ENCODE measurements around the gene DDX46.
"Not testable (repeated sequence)": the region's sequence is repeated elsewhere in the genome, so short reads cannot be mapped to it uniquely, and the experiment has no call there.

The DDX46 gene

DNA sequence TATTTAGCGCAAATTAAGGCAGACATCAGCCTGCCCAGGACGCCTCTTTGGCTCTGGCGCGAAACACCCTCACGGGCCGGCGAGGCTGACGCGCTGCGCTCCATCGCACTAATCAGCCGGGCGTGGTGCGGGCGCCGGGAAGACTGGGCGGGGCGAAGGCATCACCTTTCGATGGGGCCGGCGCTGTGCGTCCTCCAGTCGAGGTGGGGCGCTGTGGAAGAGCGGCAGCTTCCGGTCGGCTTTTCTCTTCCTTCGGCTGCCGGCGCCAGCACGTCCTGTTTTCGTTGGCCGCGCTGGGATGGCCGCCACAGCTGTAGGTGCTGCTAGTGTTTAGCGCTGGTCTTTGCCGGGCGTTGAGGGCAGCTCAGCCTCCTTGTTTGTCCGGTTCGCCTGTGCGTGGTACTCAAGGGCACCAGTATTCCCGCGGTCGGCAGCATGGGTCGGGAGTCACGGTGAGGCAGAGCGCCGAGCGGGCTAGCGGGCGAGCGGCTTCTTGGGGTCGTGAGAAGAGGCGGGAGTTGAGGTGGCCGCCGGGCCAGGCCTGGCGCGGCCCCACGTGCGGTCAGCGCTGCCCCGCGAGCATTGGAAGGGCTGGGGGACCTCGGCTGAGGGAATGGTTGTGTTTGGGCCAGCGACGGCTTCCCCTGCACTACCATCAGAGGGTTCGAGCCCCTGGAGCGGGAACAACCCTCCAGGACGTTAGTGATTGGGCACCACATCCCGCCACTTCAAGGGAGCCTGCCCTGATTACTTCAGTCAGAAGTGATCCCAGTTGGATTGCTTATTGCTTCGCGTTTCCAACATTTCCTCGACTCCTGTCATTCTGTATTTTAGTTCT is at the start of gene DDX46:
DDX46 (plus strand) TSS at position 276 of the 838 bp plus-strand sequence; CDS start at position 436, 160 bp downstream.
- peak; percentile 28 to 90 (median 80) for DNase-seq

DNA sequence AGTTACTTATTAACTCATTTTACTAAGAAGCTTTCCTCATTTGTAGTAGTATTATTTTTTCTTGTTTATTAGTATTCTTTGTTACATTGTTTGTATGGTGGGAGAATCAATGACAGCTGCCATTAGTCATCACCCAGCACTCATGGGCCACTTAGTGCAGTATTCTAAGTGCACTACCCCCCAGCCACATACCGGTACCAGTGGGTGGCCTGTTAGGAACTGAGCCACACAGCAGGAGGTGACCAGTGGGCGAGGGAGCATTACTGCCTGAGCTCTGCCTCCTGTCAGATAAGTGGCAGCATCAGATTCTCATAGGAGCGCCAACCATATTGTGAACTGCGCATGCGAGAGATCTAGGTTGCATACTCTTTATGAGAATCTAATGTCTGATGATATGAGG is 44.5 kb upstream of the DDX46 start:
- no peak for DNase-seq

- DNase-seq = no peak
Measured at GRCh38 chr5:134714541-134714940, 44.0 kb upstream of the DDX46 start.

DNA sequence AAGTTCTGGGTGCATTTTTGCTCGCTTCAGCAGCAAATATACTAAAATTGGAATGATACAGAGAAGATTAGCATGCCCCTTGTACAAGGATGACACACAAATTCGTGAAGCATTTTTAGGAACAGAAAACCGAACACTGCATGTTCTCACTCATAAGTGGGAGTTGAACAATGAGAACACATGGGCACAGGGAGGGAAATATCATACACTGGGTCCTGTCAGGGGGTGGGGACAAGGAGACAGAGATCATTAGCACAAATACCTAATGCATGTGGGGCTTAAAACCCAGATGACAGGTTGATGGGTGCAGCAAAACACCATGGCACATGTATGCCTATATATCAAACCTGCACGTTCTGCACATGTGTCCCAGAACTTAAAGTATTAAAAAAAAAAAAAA is 43.1 kb upstream of the DDX46 start:
- DNase-seq = not testable (repeated sequence)

GRCh38 chr5:134724872-134725271 is 33.7 kb upstream of the DDX46 start:
- DNase-seq = no peak

DNA sequence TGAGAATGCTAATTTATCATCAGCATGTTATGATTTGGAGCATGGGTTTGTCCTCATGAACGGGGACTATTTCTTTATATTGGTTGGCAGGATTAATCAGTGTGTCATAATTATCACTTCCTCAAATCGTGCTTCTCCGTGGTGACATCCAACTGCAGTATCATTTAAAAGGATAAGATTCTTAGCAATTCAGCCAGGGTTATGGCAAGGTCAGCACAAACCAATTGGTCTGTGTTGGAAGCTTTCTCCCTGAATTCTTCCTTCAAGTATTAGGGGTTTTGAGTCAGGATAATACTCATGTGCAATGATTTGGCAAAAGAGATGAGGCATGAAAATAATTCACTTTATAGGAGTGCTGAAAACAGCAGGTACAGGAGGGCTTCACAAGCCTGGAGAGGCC is 25.8 kb upstream of the DDX46 start:
- DNase-seq = no peak

DNA sequence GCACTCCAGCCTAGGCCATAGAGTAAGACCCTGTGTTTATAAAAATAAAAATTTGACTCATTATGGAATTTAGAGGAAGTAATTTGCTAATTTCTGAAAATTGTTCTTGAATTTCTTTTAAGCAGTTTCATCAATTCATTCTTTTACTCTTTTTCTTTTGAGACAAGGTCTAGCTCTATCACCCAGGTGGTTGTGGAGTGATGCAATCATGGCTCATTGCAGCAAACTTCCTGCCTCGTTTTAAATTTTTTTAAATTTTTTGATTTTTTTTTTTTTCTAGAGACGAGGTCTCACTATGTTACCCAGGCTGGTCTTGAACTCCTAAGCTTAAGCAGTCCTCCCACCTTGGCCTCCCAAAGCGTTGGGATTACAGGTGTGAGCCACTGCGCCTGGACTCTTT is 23.3 kb upstream of the DDX46 start:
- DNase-seq = no peak

DNA sequence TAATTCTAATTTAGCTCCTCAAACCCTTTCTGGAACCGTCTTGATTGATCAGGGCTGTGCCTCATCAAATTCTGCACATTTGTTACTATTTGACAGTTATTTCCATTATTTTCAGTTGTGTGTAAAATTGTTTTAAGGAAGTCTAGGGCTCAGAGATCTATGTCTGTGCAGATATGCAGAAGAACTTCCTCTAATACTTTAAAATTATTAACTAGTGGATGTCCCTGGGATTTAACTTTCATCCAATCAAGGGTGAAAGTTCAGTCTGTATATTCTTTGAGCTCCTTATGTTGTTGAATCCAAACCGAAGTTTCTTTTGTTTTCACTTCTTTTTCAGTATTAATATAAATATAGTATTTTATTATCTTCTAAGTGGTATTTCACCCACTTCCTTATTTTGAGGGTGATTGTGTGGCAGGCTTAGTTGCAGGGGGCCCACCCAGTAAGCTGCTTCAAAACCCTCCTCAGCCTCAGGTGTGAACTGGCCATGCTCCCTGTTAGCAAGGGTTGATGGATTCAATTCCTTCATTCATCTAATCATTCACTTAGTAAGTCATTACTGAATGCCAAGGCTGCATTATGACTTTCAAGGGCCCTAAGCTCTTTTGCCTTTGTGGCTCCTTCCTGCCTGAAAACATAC is 22.3 kb upstream of the DDX46 start:
- no peak for DNase-seq

- peak; percentile 69 to 96 (median 93) for DNase-seq
Measured at GRCh38 chr5:134738133-134738962, 20.2 kb upstream of the DDX46 start, which contains the start of gene CAMLG. TSS of gene CAMLG (plus strand) at chr5:134738548. CDS start at chr5:134738621, 73 bp downstream.

DNA sequence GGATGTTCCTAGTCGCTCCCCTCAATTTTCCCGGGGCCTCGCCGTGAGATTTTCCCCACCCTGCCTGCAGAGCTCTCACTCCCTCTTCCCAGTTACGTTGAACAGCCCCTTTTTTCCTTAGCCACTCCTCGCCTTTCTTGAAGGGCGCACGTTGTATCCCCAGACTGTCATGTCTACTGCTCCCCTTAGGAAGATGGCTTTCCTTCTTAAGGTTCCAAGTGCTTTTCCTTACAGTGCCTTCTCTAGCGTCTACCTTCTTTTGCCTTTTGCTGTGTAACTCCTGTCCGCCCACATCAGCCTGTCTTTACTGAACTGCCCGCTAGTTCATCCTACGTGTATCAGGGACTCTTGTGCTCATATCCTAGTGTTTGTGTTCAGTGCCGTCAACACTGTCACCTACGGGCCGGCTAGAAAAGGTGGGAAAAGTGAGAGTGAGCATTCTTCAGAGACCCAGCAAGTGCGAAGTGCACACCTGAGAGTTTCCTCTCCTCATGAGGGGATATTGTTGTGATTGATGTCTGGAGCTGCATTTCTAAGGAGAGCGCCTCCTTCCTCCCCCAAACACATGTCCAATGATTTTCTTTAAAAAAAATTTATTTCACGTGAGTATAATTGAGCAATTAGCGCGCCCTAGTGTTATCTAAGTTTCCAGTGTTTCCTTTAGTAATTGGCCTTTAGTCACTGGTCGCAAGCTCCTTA is 19.5 kb upstream of the DDX46 start:
- peak in 6 of 14 donors; percentile 8 to 38 (median 31) for DNase-seq

- DNase-seq = no peak
Measured at GRCh38 chr5:134741052-134741451, 17.5 kb upstream of the DDX46 start.

DNA sequence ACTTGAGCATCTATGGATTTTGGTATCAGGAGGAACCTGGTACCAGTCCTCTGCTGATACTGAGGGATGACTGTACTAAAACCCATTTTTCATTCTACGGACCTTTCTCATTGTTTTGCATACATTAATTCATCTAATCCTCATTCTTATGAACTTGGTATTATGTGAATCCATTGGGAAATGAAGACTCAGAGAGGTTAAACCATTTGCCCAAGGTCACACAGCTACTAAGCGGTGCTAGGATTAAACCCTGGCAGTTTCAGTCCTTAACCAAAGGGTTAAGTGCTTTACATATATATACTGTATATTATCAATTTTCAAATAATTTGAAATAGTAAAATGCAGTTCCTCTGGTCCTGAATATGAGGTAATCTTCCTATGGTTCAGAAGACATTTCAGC is 16.4 kb upstream of the DDX46 start:
- DNase-seq = no peak

DNA sequence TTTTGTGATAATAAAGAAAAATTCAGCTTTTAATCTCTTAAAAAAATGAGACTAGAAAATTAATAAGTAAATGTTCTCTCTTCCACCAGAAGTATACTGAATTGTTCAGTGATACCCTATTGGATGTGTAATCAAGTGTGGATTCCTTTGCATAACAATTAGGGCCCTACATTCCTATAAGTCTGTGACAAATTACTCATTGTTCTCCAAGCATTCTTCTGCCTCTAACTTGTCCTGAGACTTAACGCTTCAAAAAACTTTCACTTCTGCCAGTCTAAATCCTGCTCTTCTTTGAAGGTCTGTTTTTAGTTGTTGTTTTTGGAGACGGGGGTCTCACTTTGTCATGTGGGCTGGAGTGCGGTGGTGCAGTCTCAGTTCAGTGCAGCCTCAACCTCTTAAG is 9.2 kb upstream of the DDX46 start:
- no peak for DNase-seq

DNA sequence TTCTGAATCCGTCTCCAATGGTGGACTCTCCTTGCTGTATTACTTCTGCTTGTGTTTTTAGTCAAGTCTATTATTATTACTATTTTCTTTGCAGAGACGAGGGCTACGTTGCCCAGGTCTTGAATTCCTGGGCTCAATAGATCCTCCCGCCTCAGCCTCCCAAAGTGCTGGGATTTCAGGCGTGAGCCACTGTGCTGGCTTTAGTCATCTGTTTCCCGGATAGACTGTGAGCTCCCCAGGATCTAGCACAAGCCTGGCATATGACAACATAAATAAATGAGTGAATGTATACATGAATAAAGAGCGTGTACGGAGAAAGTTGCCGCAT is 439 bp upstream of the DDX46 start:
- DNase-seq = no peak

DNA sequence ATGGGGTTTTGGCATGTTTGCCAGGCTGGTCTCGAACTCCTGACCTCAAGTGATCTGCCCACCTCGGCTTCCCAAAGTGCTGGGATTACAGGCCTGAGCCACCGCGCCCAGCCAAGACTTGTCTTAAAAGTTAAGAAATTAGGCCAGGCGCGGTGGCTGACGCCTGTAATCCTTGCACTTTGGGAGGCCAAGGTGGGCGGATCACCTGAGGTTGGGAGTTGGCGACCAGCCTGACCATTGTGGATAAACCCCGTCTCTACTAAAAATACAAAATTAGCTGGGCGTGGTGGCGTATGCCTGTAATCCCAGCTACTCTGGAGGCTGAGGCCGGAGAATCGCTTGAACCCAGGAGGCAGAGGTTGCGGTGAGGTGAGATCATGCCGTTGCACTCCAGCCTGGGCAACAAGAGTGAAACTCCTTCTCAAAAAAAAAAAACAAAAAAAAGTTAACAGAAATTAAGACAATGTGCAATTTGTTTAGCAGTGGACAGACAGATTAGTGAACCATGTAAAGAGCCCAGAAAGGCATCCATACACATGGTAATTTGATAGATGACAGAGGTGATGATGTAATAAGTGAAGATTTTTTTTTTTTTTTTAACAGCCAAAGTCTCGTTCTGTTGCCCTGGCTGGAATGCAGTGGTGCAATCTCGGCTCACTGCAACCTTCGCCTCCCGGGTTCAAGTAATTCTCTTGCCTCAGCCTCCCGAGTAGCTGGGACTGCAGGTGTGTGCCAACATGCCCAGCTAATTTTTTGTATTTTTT is 9.1 kb downstream of the DDX46 start:
- DNase-seq = not testable (repeated sequence)

GRCh38 chr5:134769206-134769605 is 10.6 kb downstream of the DDX46 start:
- DNase-seq = no peak

GRCh38 chr5:134772461-134773125 is 14.0 kb downstream of the DDX46 start:
- no peak for DNase-seq

- no peak for DNase-seq
Measured at GRCh38 chr5:134777366-134777765, 18.8 kb downstream of the DDX46 start.

GRCh38 chr5:134784241-134784920 is 25.8 kb downstream of the DDX46 start:
- no peak for DNase-seq

- no peak for DNase-seq
Measured at GRCh38 chr5:134784946-134785620, 26.5 kb downstream of the DDX46 start.

Data from C1 segment of cervical spinal cord (tissue), 14 donors.